Tibial nerve (tissue), 4 donors: Measurements from ENCODE around the gene GDPD3. TPM values are rescaled to one million over a fixed set of nuclear protein-coding genes. Genes with fewer than 3 reads are reported as not detected.

Source experiments
- DNase-seq, 2 donors: peaks; one replicate each; pipeline ENCODE4 v3.0.0-alpha.2; 2019; ENCODE audit warnings: low spot score in 2 of 2
- H3K27ac ChIP-seq, 4 donors: fragments of 200-600 bp; sonication (generic) in 3 of 4; one replicate each; pipeline ENCODE4 v1.5.1; 2017 to 2019; ENCODE audit warnings: mild to moderate bottlenecking in 1 of 4
- H3K27me3 ChIP-seq, 2 donors: fragments of 200-600 bp; sonication (generic) in 1 of 2; one replicate each; pipeline versions ENCODE4 v1.5.1 to v1.6.0; 2017 to 2019
- H3K36me3 ChIP-seq, 3 donors: fragments of 200-600 bp; sonication (generic); one replicate each; pipeline ENCODE4 v1.5.1; 2018 to 2019
- H3K4me1 ChIP-seq, 4 donors: fragments of 200-600 bp; sonication (generic) in 3 of 4; one replicate each; pipeline ENCODE4 v1.5.1; 2017 to 2019
- H3K4me3 ChIP-seq, 4 donors: fragments of 200-600 bp; sonication (generic) in 3 of 4; one replicate each; pipeline ENCODE4 v1.5.1; 2017 to 2019; ENCODE audit warnings: mild to moderate bottlenecking in 1 of 4, moderate library complexity in 1 of 4
- H3K9me3 ChIP-seq, 4 donors: fragments of 200-600 bp; sonication (generic) in 3 of 4; one replicate each; pipeline ENCODE4 v1.5.1; 2017 to 2019
- CTCF ChIP-seq, 5 experiments: fragments of 200-600 bp in 3 of 5; fragments of 450-650 bp in 2 of 5; sonication (generic) in 3 of 5; IDR thresholded peaks; one replicate each; pipeline ENCODE4 v1.5.1; 2016 to 2019; ENCODE audit warnings: antibody characterized with exemption in 5 of 5, mild to moderate bottlenecking in 3 of 5, moderate library complexity in 2 of 5
- EP300 ChIP-seq, 2 donors: sonication (generic); formaldehyde crosslinking; IDR thresholded peaks; one replicate each; pipeline ENCODE4 v1.6.1; 2017; ENCODE audit warnings: antibody characterized with exemption in 2 of 2, mild to moderate bottlenecking in 1 of 2
- POLR2A ChIP-seq, 2 donors: fragments of 450-650 bp; IDR thresholded peaks; one replicate each; pipeline ENCODE4 v1.6.1; 2017; ENCODE audit warnings: antibody characterized with exemption in 2 of 2, mild to moderate bottlenecking in 2 of 2, moderate library complexity in 2 of 2
- WGBS, 2 donors: methylation state at CpG; one replicate each; pipeline ENCODE4 v1.1.5; 2018; 5-methylcytosine and 5-hydroxymethylcytosine counted together
- total RNA-seq, 4 donors: library from RNA; depleted of rRNA; stranded (reverse); fragments of >200 nt; gene quantifications; one replicate each; pipeline ENCODE4 v1.1.0, GENCODE V29; 2016

Gene GDPD3
- total RNA-seq, 4 donors from 2014 or later = 2.8 to 5.2 (median 4.6) TPM

GRCh38 chr16:30143347-30143702 lies 30.0 kb upstream of the GDPD3 start:
- Histone ChIP-seq H3K36me3 (no peaks in the 10 kb centered on the region), H3K27me3 (no peaks in the 10 kb centered on the region), H3K4me3 (no peak overlapping the region), H3K27ac (no peak overlapping the region), H3K9me3 (no peaks in the 10 kb centered on the region), H3K4me1 (no peaks in the 10 kb centered on the region)
- WGBS, 2 donors = 55 to 72% methylated on average over 2 of the region's 2 CpGs
- no peak for DNase-seq
- TF ChIP-seq EP300 (IDR thresholded peaks at IDR 0.05) (no peak), CTCF (IDR thresholded peaks at IDR 0.05) (no peak), POLR2A (IDR thresholded peaks at IDR 0.05) (no peak)

- Histone ChIP-seq H3K27ac (no peak overlapping the region), H3K36me3 (no peaks in the 10 kb centered on the region), H3K27me3 (no peaks in the 10 kb centered on the region), H3K4me1 (peaks cover 0 to 2% (median 0%) of the 10 kb centered on the region in 4 donors), H3K4me3 (no peak overlapping the region), H3K9me3 (no peaks in the 10 kb centered on the region)
- TF ChIP-seq EP300 (IDR thresholded peaks at IDR 0.05) (no peak), CTCF (IDR thresholded peaks at IDR 0.05) (peak in 1 of 5 experiments; percentile 12)
- 77 to 81% methylated on average over 13 of the region's 13 CpGs for WGBS, 2 donors
- DNase-seq = no peak
These were observed 29.5 kb upstream of the GDPD3 start for GRCh38 chr16:30142672-30143346.

GRCh38 chr16:30141750-30142149 lies 28.4 kb upstream of the GDPD3 start:
- no peak for DNase-seq
- 95 to 96% methylated on average over 2 of the region's 2 CpGs for WGBS, 2 donors
- peaks cover 0 to 5% (median 0%) of the 10 kb centered on the region in 4 donors for H3K4me1 ChIP-seq
- no peak overlapping the region for H3K27ac ChIP-seq
- H3K27me3 ChIP-seq = no peaks in the 10 kb centered on the region
- no peaks in the 10 kb centered on the region for H3K36me3 ChIP-seq
- no peak overlapping the region for H3K4me3 ChIP-seq
- no peaks in the 10 kb centered on the region for H3K9me3 ChIP-seq
- TF ChIP-seq POLR2A (IDR thresholded peaks at IDR 0.05) = no peak
- TF ChIP-seq CTCF (IDR thresholded peaks at IDR 0.05) = no peak
- no peak for TF ChIP-seq EP300 (IDR thresholded peaks at IDR 0.05)

- DNase-seq = no peak
- Histone ChIP-seq H3K36me3 (no peaks in the 10 kb centered on the region), H3K27ac (no peak overlapping the region), H3K27me3 (no peaks in the 10 kb centered on the region), H3K9me3 (no peaks in the 10 kb centered on the region), H3K4me3 (no peak overlapping the region), H3K4me1 (peaks cover 0 to 5% (median 0%) of the 10 kb centered on the region in 4 donors)
- TF ChIP-seq EP300 (IDR thresholded peaks at IDR 0.05) = no peak
- no peak for TF ChIP-seq POLR2A (IDR thresholded peaks at IDR 0.05)
- no peak for TF ChIP-seq CTCF (IDR thresholded peaks at IDR 0.05)
- WGBS, 2 donors = 67 to 74% methylated on average over 13 of the region's 13 CpGs
These were observed 26.5 kb upstream of the GDPD3 start for GRCh38 chr16:30139583-30140481.

GRCh38 chr16:30137897-30138296 lies 24.6 kb upstream of the GDPD3 start:
- Histone ChIP-seq H3K9me3 (no peaks in the 10 kb centered on the region), H3K36me3 (no peaks in the 10 kb centered on the region), H3K27ac (no peak overlapping the region), H3K27me3 (no peaks in the 10 kb centered on the region), H3K4me3 (no peak overlapping the region), H3K4me1 (peaks cover 0 to 5% (median 0%) of the 10 kb centered on the region in 4 donors)
- 52 to 54% methylated on average over 8 of the region's 8 CpGs for WGBS, 2 donors
- TF ChIP-seq EP300 (IDR thresholded peaks at IDR 0.05) = no peak
- TF ChIP-seq CTCF (IDR thresholded peaks at IDR 0.05) = no peak
- TF ChIP-seq POLR2A (IDR thresholded peaks at IDR 0.05) = no peak
- DNase-seq = no peak
